K562 (cell line): ENCODE measurements around the gene C1QBP. TPM values are rescaled to one million over a fixed set of nuclear protein-coding genes. Genes with fewer than 3 reads are reported as not detected.
A peak's percentile ranks its signal among the peaks of the same experiment; 100 is the strongest.

ENCODE experiments used
- BRCA1 ChIP-seq, 2 experiments: fragments of 450-650 bp in 1 of 2; sonication (generic) in 1 of 2; formaldehyde crosslinking in 1 of 2; IDR thresholded peaks; 2 replicates each; pipeline versions ENCODE4 v1.5.0 to v1.6.1; 2017 to 2020; ENCODE audit warnings: mild to moderate bottlenecking in 1 of 2, missing genetic modification reagents in 1 of 2
- BRD4 ChIP-seq: fragments of 200-600 bp; sonication (generic); IDR thresholded peaks from 2 replicates; pipeline ENCODE4 v1.6.1; 2017; ENCODE audit warnings: inconsistent platforms
- C11orf30 ChIP-seq: fragments of 450-650 bp; IDR thresholded peaks from 2 replicates; pipeline ENCODE4 v1.6.1; 2016; ENCODE audit warnings: low read depth, mild to moderate bottlenecking
- CUX1 ChIP-seq: fragments of 200-800 bp; sonication (Bioruptor generic); IDR thresholded peaks from 2 replicates; pipeline ENCODE4 v1.6.1; 2016; ENCODE audit warnings: missing genetic modification characterization, missing compliant biosample characterization
- FUS ChIP-seq: fragments of 200-400 bp; formaldehyde crosslinking; optimal IDR thresholded peaks from 2 replicates; pipeline ENCODE3; 2017; ENCODE audit warnings: low read depth, low read length
- IRF1 ChIP-seq: sonication (generic); formaldehyde crosslinking; IDR thresholded peaks from 2 replicates; pipeline ENCODE4 v1.8.0; 2022; ENCODE audit warnings: missing genetic modification reagents, mild to moderate bottlenecking, borderline replicate concordance
- KDM2B ChIP-seq: fragments of 250-450 bp; sonication (Bioruptor Pico); IDR thresholded peaks from 2 replicates; pipeline ENCODE4 v1.8.0; 2021; ENCODE audit warnings: mild to moderate bottlenecking, moderate library complexity
- KLF6 ChIP-seq: fragments of 250-450 bp; sonication (Bioruptor Pico); IDR thresholded peaks from 2 replicates; pipeline ENCODE4 v1.4.0; 2020; ENCODE audit warnings: mild to moderate bottlenecking, moderate library complexity, borderline replicate concordance
- NCOA4 ChIP-seq: fragments of 450-650 bp; IDR thresholded peaks from 2 replicates; pipeline ENCODE4 v1.6.1; 2018; ENCODE audit warnings: mild to moderate bottlenecking; ENCODE audit not compliant: partially characterized antibody
- PHF8 ChIP-seq: fragments of 200-600 bp; sonication (generic); IDR thresholded peaks from 2 replicates; pipeline ENCODE4 v1.6.1; 2012; ENCODE audit warnings: mixed run types, mild to moderate bottlenecking, inconsistent platforms, low read length, moderate library complexity, borderline replicate concordance
- PHTF2 ChIP-seq: fragments of 250-450 bp; sonication (Bioruptor Pico); IDR thresholded peaks from 2 replicates; pipeline ENCODE4 v1.5.0; 2021; ENCODE audit warnings: mild to moderate bottlenecking
- POLR2AphosphoS2 ChIP-seq: IDR thresholded peaks from 2 replicates; pipeline ENCODE4 v1.6.1; 2012; ENCODE audit warnings: low read length, improper control_type of control experiment
- POLR2H ChIP-seq: IDR thresholded peaks from 2 replicates; pipeline ENCODE4 v1.6.1; 2016; ENCODE audit warnings: missing genetic modification characterization, low read depth, mild to moderate bottlenecking, control low read depth, missing compliant biosample characterization, moderate library complexity
- RFX7 ChIP-seq: fragments of 250-450 bp; sonication (Bioruptor Pico); IDR thresholded peaks from 2 replicates; pipeline ENCODE4 v1.5.1; 2021; ENCODE audit warnings: mild to moderate bottlenecking
- SNRNP70 ChIP-seq: fragments of 200-400 bp; formaldehyde crosslinking; optimal IDR thresholded peaks from 2 replicates; pipeline ENCODE3; 2017; ENCODE audit warnings: low read depth, low read length
- TEAD1 ChIP-seq, 2 experiments: fragments of 450-650 bp in 1 of 2; sonication (generic) in 1 of 2; formaldehyde crosslinking; IDR thresholded peaks; 2 replicates each; pipeline versions ENCODE4 v1.4.0 to v1.8.0; 2020 to 2022; ENCODE audit warnings: mild to moderate bottlenecking in 2 of 2, missing genetic modification reagents in 1 of 2
- XRCC4 ChIP-seq: IDR thresholded peaks from one replicate; pipeline ENCODE4 v1.6.1; 2011; ENCODE audit not compliant: insufficient read depth, insufficient read length; ENCODE audit errors: extremely low read depth
- ZNF140 ChIP-seq: fragments of 250-450 bp; sonication (Bioruptor Pico); IDR thresholded peaks from 2 replicates; pipeline ENCODE4 v1.8.0; 2021; ENCODE audit warnings: moderate library complexity, mild to moderate bottlenecking, inconsistent platforms
- ZNF197 ChIP-seq: fragments of 200-800 bp; sonication (Bioruptor generic); IDR thresholded peaks from 2 replicates; pipeline ENCODE4 v1.6.1; 2016; ENCODE audit warnings: low read depth, missing genetic modification characterization, missing compliant biosample characterization
- ZNF583 ChIP-seq: fragments of 250-450 bp; sonication (Bioruptor Pico); IDR thresholded peaks from 2 replicates; pipeline ENCODE4 v1.4.0; 2020
- ZNF766 ChIP-seq: fragments of 200-800 bp; sonication (Bioruptor generic); conservative IDR thresholded peaks from 2 replicates; pipeline ENCODE4 v1.6.1; 2016; ENCODE audit warnings: missing genetic modification characterization, missing compliant biosample characterization
- polyA plus RNA-seq, 8 experiments: library from polyadenylated mRNA; depleted of rRNA in 4 of 8; stranded (reverse) in 5 of 8; unstranded in 3 of 8; fragments of >200 nt; fragmentation: Nextera tagmentation in 2 of 8; fragmentation: Illumina TruSeq in 1 of 8; extraction: Ambion mirVana in 2 of 8; extraction: Trizol in 1 of 8; gene quantifications; 2 replicates each; pipeline versions ENCODE4 v1.2.1 to v1.2.3, GENCODE V29; 2011 to 2014; ENCODE audit warnings: inconsistent platforms in 1 of 8, missing spikeins in 1 of 8
- total RNA-seq, 7 experiments: library from RNA; depleted of rRNA in 6 of 7; stranded (reverse); fragments of >200 nt in 6 of 7; fragmentation: Illumina TruSeq in 2 of 7; extraction: Trizol in 2 of 7; gene quantifications; 2 replicates each; pipeline versions ENCODE4 v1.2.1 to v1.2.3, GENCODE V29; 2011 to 2021; ENCODE audit warnings: low replicate concordance in 1 of 7
- TF ChIP-seq, protein P1 (sequence below): fragments of 250-450 bp; sonication (Bioruptor Pico); IDR thresholded peaks from 2 replicates; pipeline ENCODE4 v1.8.0; 2021; ENCODE audit warnings: borderline replicate concordance, mild to moderate bottlenecking, moderate library complexity; ENCODE audit not compliant: poor library complexity, severe bottlenecking

Gene C1QBP
- total and polyA plus RNA-seq, 9 of the 15 experiments (the other 6 are each of a cell fraction or from before 2014, with no cell fraction given) = 90.7 to 665 (median 414) TPM

DNA sequence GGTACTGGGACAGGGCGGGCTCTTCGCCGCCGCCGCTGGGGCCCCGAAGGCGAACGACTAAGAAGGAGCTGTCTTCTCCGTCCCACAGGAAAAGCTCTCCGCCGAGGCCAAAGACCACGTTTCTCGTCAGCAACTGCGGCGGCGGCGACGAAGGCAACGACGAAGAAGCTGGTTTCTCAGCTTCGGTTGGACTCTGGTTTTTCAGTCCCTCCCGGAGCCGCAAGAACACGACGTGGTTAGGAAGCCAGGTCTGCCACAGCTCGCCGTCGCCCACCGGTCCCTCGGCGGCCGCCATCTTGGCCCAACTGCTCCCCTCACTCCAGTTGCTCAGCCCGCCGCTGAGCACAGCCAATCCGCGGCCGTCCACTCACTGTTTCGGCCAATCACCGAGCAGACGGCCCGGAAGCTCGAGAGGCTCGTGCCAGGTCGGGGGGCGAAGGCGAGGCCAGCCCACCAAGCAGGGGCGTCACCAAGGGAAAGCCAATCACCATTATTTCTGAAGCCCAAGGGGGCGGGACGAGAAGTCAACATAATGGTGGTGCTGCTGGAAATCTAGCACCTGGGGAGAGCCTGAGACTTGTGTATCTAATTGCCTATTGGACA is 19.5 kb downstream of the C1QBP start, which contains the start of gene NUP88 (continued):
- TF ChIP-seq CUX1 (no peak), ZNF197 (no peak), SNRNP70 (no peak), ZNF583 (CRISPR knock-in tag) (no peak), KLF6 (CRISPR knock-in tag) (no peak), RFX7 (CRISPR knock-in tag) (no peak), POLR2AphosphoS2 (no peak), KDM2B (CRISPR knock-in tag) (no peak), FUS (no peak), PHTF2 (CRISPR knock-in tag) (no peak), POLR2H (tag) (peak; percentile 54; the same call in 1 of the 2 replicates), ZNF140 (no peak), PHF8 (peak; percentile 69; the same call in 1 of the 2 replicates), IRF1 (CRISPR knock-in tag) (no peak), XRCC4 (no peak), NCOA4 (no peak), BRCA1 (IDR thresholded peaks at IDR 0.05) (no peak), BRCA1 (CRISPR knock-in tag; IDR thresholded peaks at IDR 0.05) (no peak), TEAD1 (CRISPR knock-in tag; IDR thresholded peaks at IDR 0.05) (peak; percentile 15 to 41; a peak in 1 of 4 replicates), C11orf30 (peak; percentile 58), BRD4 (no peak), ZNF766 (CRISPR knock-in tag) (no peak)
- TF ChIP-seq, protein P1, sequence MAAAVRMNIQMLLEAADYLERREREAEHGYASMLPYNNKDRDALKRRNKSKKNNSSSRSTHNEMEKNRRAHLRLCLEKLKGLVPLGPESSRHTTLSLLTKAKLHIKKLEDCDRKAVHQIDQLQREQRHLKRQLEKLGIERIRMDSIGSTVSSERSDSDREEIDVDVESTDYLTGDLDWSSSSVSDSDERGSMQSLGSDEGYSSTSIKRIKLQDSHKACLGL (CRISPR knock-in tag) = no peak
